NT2/D1 (cell line): ENCODE results near the gene ROCK2.

Source experiments
- SUZ12 ChIP-seq: IDR thresholded peaks from 2 replicates; pipeline ENCODE4 v1.6.1; 2011; ENCODE audit not compliant: insufficient read length, insufficient read depth; ENCODE audit errors: extremely low read depth
- YY1 ChIP-seq: IDR thresholded peaks from 2 replicates; pipeline ENCODE4 v1.6.1; 2011; ENCODE audit not compliant: insufficient read length, insufficient read depth
- ZNF274 ChIP-seq: IDR thresholded peaks from 2 replicates; pipeline ENCODE4 v1.6.1; 2011; ENCODE audit warnings: mild to moderate bottlenecking, low read depth, low read length

- no peak for TF ChIP-seq ZNF274
- TF ChIP-seq YY1: no peak
- no peak for TF ChIP-seq SUZ12
Observed at GRCh38 chr2:11281186-11281585, 63.2 kb downstream of the ROCK2 start.
